GM12873 (cell line): Measurements from ENCODE around the gene NSMF.

ENCODE experiments used
- TF ChIP-seq, protein P1 (sequence below): IDR thresholded peaks from 2 replicates; pipeline ENCODE4 v1.5.1; 2012; ENCODE audit warnings: low read depth, mild to moderate bottlenecking, moderate library complexity, low read length, control low read depth; ENCODE audit not compliant: insufficient read depth; ENCODE audit errors: missing control alignments

The NSMF gene

DNA sequence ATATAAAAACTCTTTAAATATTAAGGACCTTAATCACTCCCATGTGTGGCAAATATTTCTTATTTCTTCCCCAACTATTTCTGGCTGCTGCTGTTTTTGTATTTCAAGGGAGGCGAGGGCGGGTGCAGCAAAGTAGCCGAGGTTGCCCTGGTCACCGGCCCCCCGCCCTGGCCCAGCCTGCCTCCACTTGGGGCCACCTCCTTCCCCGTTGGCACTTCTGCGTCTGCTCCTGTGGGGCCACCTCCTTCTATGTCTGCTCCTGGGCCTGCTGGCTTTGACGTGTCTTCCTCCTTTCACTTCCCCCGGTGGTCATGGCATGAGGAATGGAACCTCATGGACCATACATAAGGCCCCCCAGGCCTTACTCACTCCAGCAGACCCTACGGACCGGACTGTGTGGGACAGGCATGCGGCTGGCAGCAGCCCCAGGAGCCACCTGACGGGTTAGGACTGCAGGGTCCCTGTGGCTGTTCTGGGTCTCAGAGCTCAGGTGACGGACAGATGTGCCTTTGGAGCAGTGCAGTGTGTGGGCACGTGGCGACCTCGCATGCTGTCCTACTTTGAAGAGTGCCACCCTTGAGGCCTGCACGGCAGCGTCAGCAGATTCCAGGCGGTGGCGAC, 12.2 kb downstream of the NSMF start:
- TF ChIP-seq, protein P1, sequence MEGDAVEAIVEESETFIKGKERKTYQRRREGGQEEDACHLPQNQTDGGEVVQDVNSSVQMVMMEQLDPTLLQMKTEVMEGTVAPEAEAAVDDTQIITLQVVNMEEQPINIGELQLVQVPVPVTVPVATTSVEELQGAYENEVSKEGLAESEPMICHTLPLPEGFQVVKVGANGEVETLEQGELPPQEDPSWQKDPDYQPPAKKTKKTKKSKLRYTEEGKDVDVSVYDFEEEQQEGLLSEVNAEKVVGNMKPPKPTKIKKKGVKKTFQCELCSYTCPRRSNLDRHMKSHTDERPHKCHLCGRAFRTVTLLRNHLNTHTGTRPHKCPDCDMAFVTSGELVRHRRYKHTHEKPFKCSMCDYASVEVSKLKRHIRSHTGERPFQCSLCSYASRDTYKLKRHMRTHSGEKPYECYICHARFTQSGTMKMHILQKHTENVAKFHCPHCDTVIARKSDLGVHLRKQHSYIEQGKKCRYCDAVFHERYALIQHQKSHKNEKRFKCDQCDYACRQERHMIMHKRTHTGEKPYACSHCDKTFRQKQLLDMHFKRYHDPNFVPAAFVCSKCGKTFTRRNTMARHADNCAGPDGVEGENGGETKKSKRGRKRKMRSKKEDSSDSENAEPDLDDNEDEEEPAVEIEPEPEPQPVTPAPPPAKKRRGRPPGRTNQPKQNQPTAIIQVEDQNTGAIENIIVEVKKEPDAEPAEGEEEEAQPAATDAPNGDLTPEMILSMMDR = no peak

DNA sequence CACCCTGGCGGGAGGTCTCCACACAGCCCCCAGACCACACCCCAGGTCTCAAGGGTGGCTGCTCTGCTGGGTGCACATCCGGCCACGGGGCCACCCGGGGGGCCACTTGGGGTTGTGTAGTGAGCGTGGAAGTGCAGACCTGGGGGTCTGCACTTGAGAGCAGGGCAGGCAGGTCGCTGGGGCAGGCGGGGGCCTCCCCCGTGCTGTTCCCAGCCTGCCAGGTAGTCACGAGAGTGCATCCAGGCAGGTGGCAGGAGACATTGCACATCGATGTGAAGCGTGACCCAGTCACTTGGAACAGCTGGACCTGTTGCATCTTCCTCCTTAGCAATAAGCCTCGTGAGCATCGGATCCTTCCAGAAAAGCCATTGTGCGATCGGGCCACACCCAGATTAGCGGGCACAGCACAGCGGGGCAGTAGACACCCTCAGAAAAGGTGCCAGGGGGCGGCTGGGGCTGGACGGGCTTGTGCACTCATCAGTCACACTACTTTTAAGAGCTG, 13.2 kb downstream of the NSMF start:
- TF ChIP-seq, protein P1 = no peak

DNA sequence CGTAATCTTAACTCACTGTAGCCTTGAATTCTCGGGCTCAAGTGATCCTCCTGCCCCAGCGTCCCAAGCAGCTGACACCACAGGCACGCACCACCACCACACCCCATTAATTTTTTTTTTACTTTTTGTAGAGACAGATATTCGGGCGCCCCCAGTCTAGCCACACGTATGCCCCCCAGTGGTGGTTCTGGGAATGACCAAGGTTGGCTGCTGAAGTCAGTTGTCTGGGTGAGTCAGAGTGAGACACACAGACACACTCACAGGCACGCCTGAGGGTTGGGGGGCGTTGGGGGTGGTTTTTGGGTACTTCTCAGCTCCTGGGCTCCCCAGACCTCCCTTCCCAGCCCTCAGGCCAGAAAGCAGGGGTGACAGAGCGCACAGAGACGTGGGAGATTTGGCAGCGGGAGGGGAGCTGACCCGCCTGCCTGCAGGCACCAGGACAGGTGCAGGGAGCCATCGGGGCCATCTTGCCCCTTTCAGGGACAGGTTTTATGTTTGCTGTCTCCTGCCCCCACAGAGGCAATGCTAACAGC, 13.8 kb downstream of the NSMF start:
- TF ChIP-seq, protein P1 = peak; percentile 86

DNA sequence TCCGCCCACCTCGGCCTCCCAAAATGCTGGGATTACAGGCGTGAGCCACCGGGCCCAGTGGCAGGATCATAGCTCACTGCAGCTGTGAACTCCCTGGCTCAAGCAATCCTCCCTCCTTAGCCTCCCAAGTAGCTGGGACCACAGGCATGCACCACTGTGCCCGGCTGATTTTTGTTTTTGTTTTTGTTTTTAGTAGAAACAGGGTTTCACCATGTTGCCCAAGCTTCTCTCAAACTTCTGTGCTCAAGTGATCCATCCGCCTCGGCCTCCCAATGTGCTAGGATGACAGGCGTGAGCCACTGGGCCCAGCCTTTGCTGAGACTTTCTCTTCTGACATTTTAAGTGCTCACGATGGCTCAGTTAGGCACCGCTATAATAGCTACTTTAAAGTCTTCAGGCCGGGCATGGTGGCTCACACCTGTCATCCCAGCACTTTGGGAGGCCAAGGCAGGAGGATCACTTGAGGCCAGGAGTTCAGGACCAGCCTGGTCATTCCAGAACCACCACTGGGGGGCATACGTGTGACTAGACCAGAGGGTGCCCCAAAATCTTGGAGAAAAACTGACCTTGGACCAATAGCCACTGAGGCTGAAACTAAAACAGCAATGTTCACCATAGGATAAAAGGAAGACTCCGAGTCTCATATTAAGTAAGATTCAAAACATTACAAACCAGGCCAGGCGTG, 14.9 kb downstream of the NSMF start:
- TF ChIP-seq, protein P1 = peak; percentile 17

DNA sequence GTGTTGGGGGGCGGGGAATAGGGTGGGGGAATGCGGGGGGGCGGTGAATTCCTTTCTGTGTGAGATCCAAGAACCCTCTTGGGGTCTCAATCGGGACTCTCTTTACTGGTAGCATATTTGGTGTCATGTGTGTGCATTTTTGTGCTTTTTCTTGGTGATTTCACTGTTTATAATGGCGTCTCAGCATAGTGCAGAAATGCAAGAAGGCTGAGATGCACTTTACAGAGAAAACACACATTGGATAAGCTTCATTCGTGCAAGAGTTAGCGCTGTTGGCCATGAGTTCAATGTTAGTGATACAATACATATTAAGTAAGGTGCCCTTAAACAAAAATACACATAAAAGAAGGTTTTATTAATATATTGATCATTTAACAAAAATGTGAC, 17.2 kb downstream of the NSMF start:
- TF ChIP-seq, protein P1 = no peak

DNA sequence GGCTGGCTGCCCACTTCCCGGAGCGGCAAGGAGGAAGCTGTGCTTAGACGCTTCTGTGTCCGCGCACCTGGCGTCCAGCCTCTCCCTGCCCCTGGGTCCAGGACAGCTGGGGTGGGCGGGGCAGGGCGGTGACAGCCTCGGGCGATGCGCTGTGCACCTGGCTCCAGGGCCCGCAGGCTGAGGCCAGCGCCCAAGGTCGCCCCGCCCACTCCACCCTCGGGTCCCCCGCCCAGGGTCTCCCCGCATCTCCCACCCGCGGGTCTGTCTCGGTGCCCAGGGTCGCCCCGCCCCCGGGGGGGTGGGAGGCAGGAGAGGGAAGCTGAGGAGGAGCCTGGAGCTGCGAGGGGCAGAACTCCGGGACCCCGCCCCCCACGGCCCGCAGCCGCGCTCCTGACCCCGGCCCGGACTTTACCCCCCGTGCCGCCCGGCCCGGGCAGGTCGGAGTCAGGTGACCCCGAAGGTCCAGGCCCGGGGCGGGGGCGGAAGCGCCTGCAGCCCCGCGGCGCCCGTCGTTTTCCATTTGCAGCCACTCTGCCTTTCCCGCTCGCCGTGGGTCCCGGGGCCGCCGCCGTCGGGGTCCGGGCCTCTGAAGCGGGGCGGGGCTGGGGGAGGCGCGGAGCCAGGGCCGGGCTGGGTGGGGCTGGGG, 17.7 kb downstream of the NSMF start, which contains the start of gene ENTPD8:
Gene ENTPD8 (minus strand): TSS at position 69 of the 646 bp plus-strand sequence. CDS start 3,072 bp downstream, outside the sequence.
- TF ChIP-seq, protein P1 = no peak
